Mesothelial cell of epicardium (in vitro differentiated cells): ENCODE measurements around the gene EIF2A. TPM values are rescaled to one million over a fixed set of nuclear protein-coding genes. Genes with fewer than 3 reads are reported as not detected.

Experiments
- DNase-seq, 2 experiments: peaks; one replicate each; pipeline ENCODE4 v3.0.0; 2021; ENCODE audit warnings: low spot score in 2 of 2; ENCODE audit not compliant: unreplicated experiment in 2 of 2
- H3K27ac Mint-ChIP-seq: 2 replicates; pipeline ENCODE4 v1.8.0; 2021; ENCODE audit warnings: mixed read lengths
- H3K27me3 Mint-ChIP-seq: 2 replicates; pipeline ENCODE4 v1.8.0; 2021; ENCODE audit warnings: low read depth, mixed read lengths
- H3K36me3 Mint-ChIP-seq: 2 replicates; pipeline ENCODE4 v1.8.0; 2021; ENCODE audit warnings: mixed read lengths
- H3K4me1 Mint-ChIP-seq: 2 replicates; pipeline ENCODE4 v1.8.0; 2021; ENCODE audit warnings: mixed read lengths
- H3K4me3 Mint-ChIP-seq: 2 replicates; pipeline ENCODE4 v1.8.0; 2021; ENCODE audit warnings: mild to moderate bottlenecking, moderate library complexity, mixed read lengths
- H3K9me3 Mint-ChIP-seq: 2 replicates; pipeline ENCODE4 v1.8.0; 2021; ENCODE audit warnings: mixed read lengths
- total RNA-seq: library from RNA; stranded (reverse); gene quantifications from 3 replicates; pipeline ENCODE4 v1.2.1, GENCODE V29; 2021
- TF ChIP-seq, protein P1 (sequence below): fragments of 200-600 bp; sonication (generic); IDR thresholded peaks from one replicate; pipeline ENCODE4 v1.5.0; 2021; ENCODE audit warnings: antibody characterized with exemption; ENCODE audit not compliant: unreplicated experiment

The EIF2A gene
- total RNA-seq, 1 donor from 2014 or later: 56.8 TPM

DNA sequence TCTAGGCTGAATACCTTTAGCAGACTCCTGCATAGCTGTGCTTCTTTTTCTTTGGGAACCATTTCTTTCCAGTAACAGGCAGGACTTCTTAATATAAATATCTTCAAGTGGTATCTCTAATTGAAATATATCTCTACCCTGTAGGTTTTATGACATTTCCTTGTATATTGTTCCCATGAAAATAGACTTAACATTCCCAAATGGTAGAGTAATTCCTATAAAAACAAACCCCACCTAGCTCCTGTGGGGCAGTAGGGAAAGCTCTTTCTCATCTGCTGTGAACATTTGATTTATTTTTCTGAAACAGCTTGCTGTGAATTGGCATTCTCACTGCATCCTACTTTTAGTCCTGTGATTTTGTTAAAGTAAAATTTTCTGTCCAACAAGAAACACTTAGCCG lies 77.4 kb downstream of the EIF2A start:
- peaks cover 20% of the 10 kb centered on the region for H3K36me3 Mint-ChIP-seq
- no peaks in the 10 kb centered on the region for H3K27me3 Mint-ChIP-seq
- TF ChIP-seq, protein P1, sequence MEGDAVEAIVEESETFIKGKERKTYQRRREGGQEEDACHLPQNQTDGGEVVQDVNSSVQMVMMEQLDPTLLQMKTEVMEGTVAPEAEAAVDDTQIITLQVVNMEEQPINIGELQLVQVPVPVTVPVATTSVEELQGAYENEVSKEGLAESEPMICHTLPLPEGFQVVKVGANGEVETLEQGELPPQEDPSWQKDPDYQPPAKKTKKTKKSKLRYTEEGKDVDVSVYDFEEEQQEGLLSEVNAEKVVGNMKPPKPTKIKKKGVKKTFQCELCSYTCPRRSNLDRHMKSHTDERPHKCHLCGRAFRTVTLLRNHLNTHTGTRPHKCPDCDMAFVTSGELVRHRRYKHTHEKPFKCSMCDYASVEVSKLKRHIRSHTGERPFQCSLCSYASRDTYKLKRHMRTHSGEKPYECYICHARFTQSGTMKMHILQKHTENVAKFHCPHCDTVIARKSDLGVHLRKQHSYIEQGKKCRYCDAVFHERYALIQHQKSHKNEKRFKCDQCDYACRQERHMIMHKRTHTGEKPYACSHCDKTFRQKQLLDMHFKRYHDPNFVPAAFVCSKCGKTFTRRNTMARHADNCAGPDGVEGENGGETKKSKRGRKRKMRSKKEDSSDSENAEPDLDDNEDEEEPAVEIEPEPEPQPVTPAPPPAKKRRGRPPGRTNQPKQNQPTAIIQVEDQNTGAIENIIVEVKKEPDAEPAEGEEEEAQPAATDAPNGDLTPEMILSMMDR: no peak
- H3K4me1 Mint-ChIP-seq: peaks cover 25% of the 10 kb centered on the region
- no peak for DNase-seq
- no peak overlapping the region for H3K4me3 Mint-ChIP-seq
- peak overlapping the region; percentile 69 for H3K27ac Mint-ChIP-seq
- H3K9me3 Mint-ChIP-seq: no peaks in the 10 kb centered on the region

DNA sequence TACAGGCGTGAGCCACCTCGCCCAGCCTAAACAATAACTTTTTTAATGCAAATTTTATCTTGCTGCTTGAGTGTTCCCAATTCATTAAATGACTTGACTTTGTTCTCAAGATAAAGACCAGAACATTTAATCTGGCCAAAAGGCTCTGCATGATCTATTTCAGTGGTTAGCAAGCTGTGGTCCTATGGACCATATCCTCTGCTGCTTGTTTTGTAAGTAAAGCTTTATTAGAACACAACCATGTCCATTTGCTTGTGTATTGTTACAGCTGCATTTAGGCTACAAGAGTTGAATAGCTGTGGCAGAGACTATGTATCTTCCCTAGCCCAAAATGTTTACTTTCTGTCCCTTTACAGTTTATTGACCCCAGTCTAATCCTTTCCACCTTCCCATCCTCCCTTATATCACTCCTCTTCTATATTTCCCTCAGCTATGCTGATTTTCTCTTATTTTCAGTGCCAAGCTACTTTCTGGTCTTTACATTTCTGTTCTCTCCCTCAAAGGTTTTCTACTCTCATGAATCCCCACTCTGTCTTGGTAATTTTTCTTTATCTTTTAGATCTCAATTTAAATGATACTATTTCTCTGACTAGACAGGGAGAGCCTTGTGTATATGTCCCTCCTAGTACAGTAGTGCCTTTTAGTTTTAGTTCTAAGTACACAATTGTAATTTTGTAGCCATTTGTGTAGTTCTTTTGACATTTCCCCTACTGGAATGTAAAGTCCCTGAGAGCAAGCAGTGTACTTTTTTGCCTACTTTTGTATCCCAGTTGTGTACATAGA lies 79.8 kb downstream of the EIF2A start:
- Mint-ChIP-seq H3K27ac (no peak overlapping the region), H3K36me3 (peaks cover 26% of the 10 kb centered on the region), H3K4me3 (no peak overlapping the region), H3K9me3 (no peaks in the 10 kb centered on the region), H3K27me3 (no peaks in the 10 kb centered on the region), H3K4me1 (peaks cover 24% of the 10 kb centered on the region)
- TF ChIP-seq, protein P1: no peak
- DNase-seq: no peak

DNA sequence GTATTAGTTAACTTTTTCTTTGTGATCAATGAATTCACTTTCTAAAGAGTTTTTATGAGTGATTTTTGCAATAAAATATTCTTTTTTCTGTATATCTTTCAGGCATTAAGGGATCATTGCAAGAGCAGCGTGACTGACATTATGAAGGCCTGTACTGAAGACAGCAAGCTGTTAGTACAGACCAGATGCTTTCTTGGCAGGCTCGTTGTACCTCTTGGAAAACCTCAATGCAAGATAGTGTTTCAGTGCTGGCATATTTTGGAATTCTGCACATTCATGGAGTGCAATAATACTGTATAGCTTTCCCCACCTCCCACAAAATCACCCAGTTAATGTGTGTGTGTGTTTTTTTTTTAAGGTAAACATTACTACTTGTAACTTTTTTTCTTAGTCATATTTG lies 81.0 kb downstream of the EIF2A start:
- Mint-ChIP-seq H3K4me3 (no peak overlapping the region), H3K27ac (no peak overlapping the region), H3K9me3 (no peaks in the 10 kb centered on the region), H3K27me3 (no peaks in the 10 kb centered on the region), H3K4me1 (peaks cover 19% of the 10 kb centered on the region), H3K36me3 (peaks cover 28% of the 10 kb centered on the region)
- TF ChIP-seq, protein P1: no peak
- no peak for DNase-seq

DNA sequence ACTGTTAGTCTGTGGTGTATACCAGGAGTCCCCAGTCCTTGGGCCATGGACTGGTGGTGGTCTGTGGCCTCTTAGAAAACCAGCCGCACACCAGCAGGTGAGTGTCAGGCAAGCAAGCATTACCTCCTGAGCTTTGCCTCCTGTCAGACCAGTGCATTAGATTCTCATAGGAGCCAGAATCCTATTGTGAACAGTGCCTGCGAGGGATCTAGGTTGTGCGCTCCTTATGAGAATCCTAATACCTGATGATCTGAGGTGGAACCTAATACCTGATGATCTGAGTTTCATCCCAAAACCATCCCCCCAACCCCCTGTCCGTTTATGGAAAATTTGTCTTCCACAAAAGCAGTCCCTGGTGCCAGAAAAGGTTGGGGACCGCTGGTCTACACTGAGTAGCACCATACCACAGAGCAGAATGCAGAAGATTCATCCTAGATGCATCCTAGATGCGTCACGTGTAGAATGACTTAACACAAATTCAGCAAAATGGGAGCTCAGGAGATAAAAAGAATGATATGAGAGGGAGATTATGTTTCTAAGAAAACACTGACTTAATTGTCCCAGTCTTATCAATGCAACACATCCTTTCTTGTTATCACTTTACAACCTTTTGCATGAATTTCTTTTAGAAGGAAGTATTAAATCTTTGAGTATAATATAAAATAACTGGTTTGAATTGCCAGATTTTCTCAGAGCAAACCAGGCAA lies 85.1 kb downstream of the EIF2A start:
- no peaks in the 10 kb centered on the region for H3K27me3 Mint-ChIP-seq
- TF ChIP-seq, protein P1: no peak
- H3K4me3 Mint-ChIP-seq: no peak overlapping the region
- peaks cover 2% of the 10 kb centered on the region for H3K4me1 Mint-ChIP-seq
- peaks cover 16% of the 10 kb centered on the region for H3K36me3 Mint-ChIP-seq
- H3K9me3 Mint-ChIP-seq: no peaks in the 10 kb centered on the region
- no peak for DNase-seq
- no peak overlapping the region for H3K27ac Mint-ChIP-seq

DNA sequence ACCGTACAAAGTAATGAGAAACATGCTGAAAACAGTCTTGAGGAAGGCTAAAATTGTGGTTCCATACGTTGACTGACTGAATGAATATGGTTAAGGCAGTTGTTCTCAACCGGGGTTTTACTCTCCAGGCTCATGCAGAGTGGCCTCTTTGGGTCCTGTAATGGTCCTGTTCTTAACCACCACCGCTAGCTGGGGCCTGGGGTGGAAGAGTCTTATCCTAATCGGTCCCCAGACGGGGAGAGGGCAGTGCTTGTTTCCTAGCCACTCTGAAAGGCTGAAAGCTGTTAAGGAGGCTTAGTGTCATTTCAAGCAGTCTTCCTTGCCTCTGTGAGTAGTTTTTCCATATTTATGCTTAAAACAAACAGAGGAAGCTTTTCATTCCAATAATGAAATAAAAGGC lies 88.5 kb downstream of the EIF2A start:
- no peak for DNase-seq
- Mint-ChIP-seq H3K27me3 (no peaks in the 10 kb centered on the region), H3K4me1 (peaks cover 2% of the 10 kb centered on the region), H3K4me3 (no peak overlapping the region), H3K27ac (no peak overlapping the region), H3K9me3 (no peaks in the 10 kb centered on the region), H3K36me3 (peaks cover 6% of the 10 kb centered on the region)
- TF ChIP-seq, protein P1: no peak
